ENCODE measurements around the gene EML6.

Gene EML6

GRCh38 chr2:54824567-54824966 is 101.1 kb downstream of the EML6 start:
- no peak overlapping the region for H3K9ac ChIP-seq (ENCODE audit: low read depth, low read length, poor library complexity)
- H2BK120ac ChIP-seq (ENCODE audit: low read depth, low read length) = no peak overlapping the region
- H2BK15ac ChIP-seq (ENCODE audit: low read length) = no peak overlapping the region
- no peaks in the 10 kb centered on the region for H3K36me3 ChIP-seq (replicated peaks in 1 of 2; ENCODE audit: control insufficient read depth in 2 of 2, insufficient read depth in 2 of 2, low read length in 2 of 2)
- no peaks in the 10 kb centered on the region for H3K4me1 ChIP-seq (ENCODE audit: control insufficient read depth in 2 of 2, insufficient read depth in 1 of 2, low read depth in 1 of 2, low read length in 2 of 2)
- no peak overlapping the region for H4K8ac ChIP-seq (ENCODE audit: low read depth, low read length)
- no peak for DNase-seq (ENCODE audit: low spot score)
- no peak overlapping the region for H3K18ac ChIP-seq (ENCODE audit: low read length)
- H2AFZ ChIP-seq (ENCODE audit: low read length) = no peak overlapping the region
- no peaks in the 10 kb centered on the region for H3K9me3 ChIP-seq (replicated peaks in 1 of 2; ENCODE audit: control insufficient read depth in 2 of 2, insufficient read depth in 1 of 2, low read depth in 1 of 2, low read length in 2 of 2)
- no peak overlapping the region for H2BK5ac ChIP-seq (ENCODE audit: low read length)
- no peak overlapping the region for H3K4me3 ChIP-seq (ENCODE audit: low read length in 2 of 2)
- no peak overlapping the region for H3K27ac ChIP-seq (replicated peaks; ENCODE audit: low read length)
- no peaks in the 10 kb centered on the region for H3K27me3 ChIP-seq (ENCODE audit: control insufficient read depth in 3 of 3, insufficient read depth in 3 of 3, low read depth in 1 of 3, low read length in 3 of 3)
- no peak overlapping the region for H3K4ac ChIP-seq (ENCODE audit: low read length)
- no peak overlapping the region for H3K14ac ChIP-seq (ENCODE audit: low read length)
- no peak overlapping the region for H2AK5ac ChIP-seq (ENCODE audit: low read depth, low read length)
- no CpG with 5 or more reads among the region's 4 CpGs for WGBS, 2 donors (ENCODE audit: extremely low coverage in 2 of 2, insufficient read length in 2 of 2, insufficient replicate concordance in 1 of 2)
- no peak overlapping the region for H4K91ac ChIP-seq (ENCODE audit: low read depth, low read length, poor library complexity)
- no peak overlapping the region for H3K4me2 ChIP-seq (ENCODE audit: insufficient read depth, low read length, poor library complexity, severe bottlenecking)
- H2BK12ac ChIP-seq (ENCODE audit: low read length) = no peak overlapping the region
- H3K23ac ChIP-seq (ENCODE audit: low read depth, low read length, poor library complexity) = no peak overlapping the region
- no peaks in the 10 kb centered on the region for H3K79me1 ChIP-seq (ENCODE audit: low read depth, low read length)

GRCh38 chr2:54830546-54830945 is 107.1 kb downstream of the EML6 start:
- H3K23ac ChIP-seq (ENCODE audit: low read depth, low read length, poor library complexity) = no peak overlapping the region
- no peaks in the 10 kb centered on the region for H3K27me3 ChIP-seq (ENCODE audit: control insufficient read depth in 3 of 3, insufficient read depth in 3 of 3, low read depth in 1 of 3, low read length in 3 of 3)
- H4K8ac ChIP-seq (ENCODE audit: low read depth, low read length) = no peak overlapping the region
- no peak overlapping the region for H2BK15ac ChIP-seq (ENCODE audit: low read length)
- no peak overlapping the region for H3K4me2 ChIP-seq (ENCODE audit: insufficient read depth, low read length, poor library complexity, severe bottlenecking)
- H3K36me3 ChIP-seq (replicated peaks in 1 of 2; ENCODE audit: control insufficient read depth in 2 of 2, insufficient read depth in 2 of 2, low read length in 2 of 2) = no peaks in the 10 kb centered on the region
- H4K91ac ChIP-seq (ENCODE audit: low read depth, low read length, poor library complexity) = no peak overlapping the region
- H3K9ac ChIP-seq (ENCODE audit: low read depth, low read length, poor library complexity) = no peak overlapping the region
- WGBS, 2 donors (ENCODE audit: extremely low coverage in 2 of 2, insufficient read length in 2 of 2, insufficient replicate concordance in 1 of 2) = no CpG with 5 or more reads among the region's 8 CpGs
- no peak overlapping the region for H2BK12ac ChIP-seq (ENCODE audit: low read length)
- H3K18ac ChIP-seq (ENCODE audit: low read length) = no peak overlapping the region
- H3K14ac ChIP-seq (ENCODE audit: low read length) = no peak overlapping the region
- H2BK5ac ChIP-seq (ENCODE audit: low read length) = no peak overlapping the region
- no peaks in the 10 kb centered on the region for H3K79me1 ChIP-seq (ENCODE audit: low read depth, low read length)
- H3K4me3 ChIP-seq (ENCODE audit: low read length in 2 of 2) = no peak overlapping the region
- no peak overlapping the region for H3K27ac ChIP-seq (replicated peaks; ENCODE audit: low read length)
- no peak overlapping the region for H3K4ac ChIP-seq (ENCODE audit: low read length)
- no peaks in the 10 kb centered on the region for H3K9me3 ChIP-seq (replicated peaks in 1 of 2; ENCODE audit: control insufficient read depth in 2 of 2, insufficient read depth in 1 of 2, low read depth in 1 of 2, low read length in 2 of 2)
- H2AFZ ChIP-seq (ENCODE audit: low read length) = no peak overlapping the region
- no peak overlapping the region for H2BK120ac ChIP-seq (ENCODE audit: low read depth, low read length)
- no peaks in the 10 kb centered on the region for H3K4me1 ChIP-seq (ENCODE audit: control insufficient read depth in 2 of 2, insufficient read depth in 1 of 2, low read depth in 1 of 2, low read length in 2 of 2)
- DNase-seq (ENCODE audit: low spot score) = no peak
- no peak overlapping the region for H2AK5ac ChIP-seq (ENCODE audit: low read depth, low read length)

- H3K27ac ChIP-seq (replicated peaks; ENCODE audit: low read length) = no peak overlapping the region
- H3K4me2 ChIP-seq (ENCODE audit: insufficient read depth, low read length, poor library complexity, severe bottlenecking) = no peak overlapping the region
- H2AFZ ChIP-seq (ENCODE audit: low read length) = no peak overlapping the region
- H2BK120ac ChIP-seq (ENCODE audit: low read depth, low read length) = no peak overlapping the region
- no peak overlapping the region for H3K4ac ChIP-seq (ENCODE audit: low read length)
- H4K8ac ChIP-seq (ENCODE audit: low read depth, low read length) = no peak overlapping the region
- no peak for DNase-seq (ENCODE audit: low spot score)
- no peaks in the 10 kb centered on the region for H3K79me1 ChIP-seq (ENCODE audit: low read depth, low read length)
- H3K4me1 ChIP-seq (ENCODE audit: control insufficient read depth in 2 of 2, insufficient read depth in 1 of 2, low read depth in 1 of 2, low read length in 2 of 2) = peaks cover 0 to 2% of the 10 kb centered on the region in 2 donors
- no CpG with 5 or more reads among the region's 9 CpGs for WGBS, 2 donors (ENCODE audit: extremely low coverage in 2 of 2, insufficient read length in 2 of 2, insufficient replicate concordance in 1 of 2)
- H3K27me3 ChIP-seq (ENCODE audit: control insufficient read depth in 3 of 3, insufficient read depth in 3 of 3, low read depth in 1 of 3, low read length in 3 of 3) = no peaks in the 10 kb centered on the region
- H3K9ac ChIP-seq (ENCODE audit: low read depth, low read length, poor library complexity) = no peak overlapping the region
- peak overlapping the region; percentile 59 for H3K14ac ChIP-seq (ENCODE audit: low read length)
- H3K23ac ChIP-seq (ENCODE audit: low read depth, low read length, poor library complexity) = peak overlapping the region; percentile 23
- no peak overlapping the region for H2BK5ac ChIP-seq (ENCODE audit: low read length)
- H2BK12ac ChIP-seq (ENCODE audit: low read length) = no peak overlapping the region
- no peak overlapping the region for H3K18ac ChIP-seq (ENCODE audit: low read length)
- H2AK5ac ChIP-seq (ENCODE audit: low read depth, low read length) = no peak overlapping the region
- no peaks in the 10 kb centered on the region for H3K9me3 ChIP-seq (replicated peaks in 1 of 2; ENCODE audit: control insufficient read depth in 2 of 2, insufficient read depth in 1 of 2, low read depth in 1 of 2, low read length in 2 of 2)
- no peaks in the 10 kb centered on the region for H3K36me3 ChIP-seq (replicated peaks in 1 of 2; ENCODE audit: control insufficient read depth in 2 of 2, insufficient read depth in 2 of 2, low read length in 2 of 2)
- no peak overlapping the region for H4K91ac ChIP-seq (ENCODE audit: low read depth, low read length, poor library complexity)
- no peak overlapping the region for H2BK15ac ChIP-seq (ENCODE audit: low read length)
- H3K4me3 ChIP-seq (ENCODE audit: low read length in 2 of 2) = no peak overlapping the region
These were observed 108.0 kb downstream of the EML6 start for GRCh38 chr2:54831480-54831879.

- no peak overlapping the region for H3K27ac ChIP-seq (replicated peaks; ENCODE audit: low read length)
- no peak for DNase-seq (ENCODE audit: low spot score)
These were observed 111.3 kb downstream of the EML6 start for GRCh38 chr2:54834721-54835120.

More at GRCh38 chr2:54834721-54835120, 111.3 kb downstream of the EML6 start:
- Histone ChIP-seq H2BK5ac (ENCODE audit: low read length) (no peak overlapping the region), H3K23ac (ENCODE audit: low read depth, low read length, poor library complexity) (no peak overlapping the region), H3K36me3 (replicated peaks in 1 of 2; ENCODE audit: control insufficient read depth in 2 of 2, insufficient read depth in 2 of 2, low read length in 2 of 2) (no peaks in the 10 kb centered on the region), H3K79me1 (ENCODE audit: low read depth, low read length) (no peaks in the 10 kb centered on the region), H2AK5ac (ENCODE audit: low read depth, low read length) (no peak overlapping the region), H3K4me1 (ENCODE audit: control insufficient read depth in 2 of 2, insufficient read depth in 1 of 2, low read depth in 1 of 2, low read length in 2 of 2) (peaks cover 0 to 3% of the 10 kb centered on the region in 2 donors), H3K9me3 (replicated peaks in 1 of 2; ENCODE audit: control insufficient read depth in 2 of 2, insufficient read depth in 1 of 2, low read depth in 1 of 2, low read length in 2 of 2) (no peaks in the 10 kb centered on the region), H3K9ac (ENCODE audit: low read depth, low read length, poor library complexity) (no peak overlapping the region), H2BK12ac (ENCODE audit: low read length) (no peak overlapping the region), H2AFZ (ENCODE audit: low read length) (no peak overlapping the region), H3K14ac (ENCODE audit: low read length) (no peak overlapping the region), H3K4me2 (ENCODE audit: insufficient read depth, low read length, poor library complexity, severe bottlenecking) (no peak overlapping the region), H3K4me3 (ENCODE audit: low read length in 2 of 2) (no peak overlapping the region), H2BK120ac (ENCODE audit: low read depth, low read length) (no peak overlapping the region), H4K91ac (ENCODE audit: low read depth, low read length, poor library complexity) (no peak overlapping the region), H4K8ac (ENCODE audit: low read depth, low read length) (no peak overlapping the region), H3K27me3 (ENCODE audit: control insufficient read depth in 3 of 3, insufficient read depth in 3 of 3, low read depth in 1 of 3, low read length in 3 of 3) (no peaks in the 10 kb centered on the region), H3K18ac (ENCODE audit: low read length) (no peak overlapping the region), H2BK15ac (ENCODE audit: low read length) (no peak overlapping the region), H3K4ac (ENCODE audit: low read length) (no peak overlapping the region)
- WGBS, 2 donors (ENCODE audit: extremely low coverage in 2 of 2, insufficient read length in 2 of 2, insufficient replicate concordance in 1 of 2) = no CpG with 5 or more reads among the region's 5 CpGs

All from neuronal stem cell (in vitro differentiated cells).